GM12801 (cell line): Measurements from ENCODE around the gene APOB.

Source experiments
- CTCF ChIP-seq: IDR thresholded peaks from one replicate; pipeline ENCODE4 v1.5.1; 2011; ENCODE audit warnings: control low read depth; ENCODE audit not compliant: insufficient read length; ENCODE audit errors: extremely low read depth

The APOB gene

GRCh38 chr2:21001988-21002813 is 41.7 kb downstream of the APOB start:
- TF ChIP-seq CTCF, result no peak

GRCh38 chr2:21001225-21001946 is 42.5 kb downstream of the APOB start:
- TF ChIP-seq CTCF, result no peak

- no peak for TF ChIP-seq CTCF
Measured at GRCh38 chr2:20999906-21000645, 43.8 kb downstream of the APOB start.

GRCh38 chr2:20998972-20999905 is 44.6 kb downstream of the APOB start:
- TF ChIP-seq CTCF, result no peak

GRCh38 chr2:20997953-20998722 is 45.7 kb downstream of the APOB start:
- TF ChIP-seq CTCF, result no peak

GRCh38 chr2:20994130-20994529 is 49.7 kb downstream of the APOB start:
- no peak for TF ChIP-seq CTCF
